ENCODE results near the gene PRAF2. TPM values are rescaled to one million over a fixed set of nuclear protein-coding genes. Genes with fewer than 3 reads are reported as not detected.

PRAF2 gene, protein sequence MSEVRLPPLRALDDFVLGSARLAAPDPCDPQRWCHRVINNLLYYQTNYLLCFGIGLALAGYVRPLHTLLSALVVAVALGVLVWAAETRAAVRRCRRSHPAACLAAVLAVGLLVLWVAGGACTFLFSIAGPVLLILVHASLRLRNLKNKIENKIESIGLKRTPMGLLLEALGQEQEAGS
- polyA plus RNA-seq (2013, experiment 1 of 2; ENCODE audit: insufficient read length), result 73.1 TPM
- 74.4 TPM for polyA plus RNA-seq (2013, experiment 2 of 2; ENCODE audit: insufficient read length)

DNA sequence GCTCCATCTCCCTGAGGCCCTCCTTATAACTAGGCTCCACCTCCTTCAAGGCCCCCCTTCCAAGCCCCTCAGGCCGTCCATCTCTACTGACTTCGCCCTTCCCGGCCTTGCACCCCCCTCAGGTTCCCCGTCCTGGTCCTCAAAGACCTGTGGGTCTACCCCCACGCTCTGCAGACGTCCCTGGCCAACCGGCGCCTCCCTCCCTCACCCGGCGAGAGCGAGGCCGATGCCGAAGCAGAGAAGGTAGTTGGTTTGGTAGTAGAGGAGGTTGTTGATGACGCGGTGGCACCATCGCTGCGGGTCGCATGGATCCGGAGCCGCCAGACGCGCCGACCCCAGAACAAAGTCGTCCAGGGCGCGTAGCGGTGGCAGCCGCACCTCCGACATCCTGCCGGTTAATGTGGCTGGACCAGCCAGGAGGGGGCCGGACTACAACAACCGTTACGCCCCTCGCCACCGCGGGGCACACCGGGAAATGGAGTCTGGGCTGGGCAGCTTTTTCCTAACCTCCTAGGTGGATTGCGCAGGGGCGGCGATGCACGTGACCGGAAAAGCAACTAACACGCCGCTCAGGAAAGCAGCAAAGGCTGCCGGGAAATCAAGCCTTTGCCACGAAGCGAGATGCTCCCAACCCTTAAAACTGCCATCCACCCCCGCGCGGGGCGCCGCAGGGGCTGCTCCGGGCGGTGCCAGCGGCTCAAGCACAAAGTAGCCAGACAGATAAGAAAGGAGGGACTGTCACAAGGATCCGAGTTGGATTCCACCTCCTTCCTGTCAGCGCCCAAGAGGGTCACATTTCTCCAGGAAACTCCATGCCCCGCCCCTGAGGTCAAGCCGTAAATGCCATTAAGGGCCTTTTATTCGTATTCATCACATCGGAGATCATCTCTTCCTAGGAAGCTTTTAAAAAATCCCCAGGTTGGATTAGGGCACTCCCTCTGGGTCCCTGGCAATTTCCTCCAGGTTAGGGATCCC, at the start of gene PRAF2:
PRAF2 (minus strand) TSS at position 402 of the 975 bp plus-strand sequence; CDS start at position 387, 15 bp downstream.
- DNase-seq, result peak; percentile 93

DNA sequence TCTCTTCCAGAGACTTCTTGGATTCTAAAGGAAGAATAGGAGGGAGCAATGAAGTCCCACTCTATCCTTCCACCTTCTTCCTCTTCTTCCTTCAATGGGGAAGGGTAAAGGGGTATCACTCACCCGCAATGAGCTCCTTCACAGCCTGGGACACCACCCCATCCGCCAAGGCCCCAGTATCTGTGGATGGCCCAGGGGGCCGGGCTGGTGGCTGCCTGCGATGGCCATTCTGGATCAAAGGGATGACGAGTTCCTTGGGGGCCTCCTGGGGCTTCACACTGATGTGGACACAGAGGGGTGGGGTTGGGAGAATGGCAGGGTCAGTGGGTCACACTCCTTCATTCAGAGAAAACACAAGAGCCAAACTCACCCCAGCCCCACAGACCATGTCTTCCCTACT, 48.7 kb upstream of the PRAF2 start:
- DNase-seq, result no peak

DNA sequence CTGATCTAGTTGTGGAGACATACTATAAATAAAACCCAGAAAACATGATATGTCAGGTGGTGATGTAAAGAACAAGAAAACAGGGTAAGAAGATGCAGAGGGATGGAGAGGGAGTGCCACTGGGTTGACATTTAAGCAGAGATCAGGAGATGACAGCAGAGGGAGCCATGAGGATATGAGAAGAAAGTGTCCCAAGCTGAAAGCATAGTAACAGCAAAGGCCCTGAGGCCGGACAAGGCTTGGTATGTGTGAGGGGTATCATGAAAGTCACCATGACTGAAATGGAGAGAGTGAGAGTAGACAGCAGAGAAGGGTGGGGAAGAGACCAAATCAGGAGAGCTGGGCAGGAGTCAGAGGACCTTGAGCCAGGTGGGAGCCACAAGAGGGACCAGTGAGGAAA, 46.3 kb upstream of the PRAF2 start:
- DNase-seq, result peak; percentile 1

DNA sequence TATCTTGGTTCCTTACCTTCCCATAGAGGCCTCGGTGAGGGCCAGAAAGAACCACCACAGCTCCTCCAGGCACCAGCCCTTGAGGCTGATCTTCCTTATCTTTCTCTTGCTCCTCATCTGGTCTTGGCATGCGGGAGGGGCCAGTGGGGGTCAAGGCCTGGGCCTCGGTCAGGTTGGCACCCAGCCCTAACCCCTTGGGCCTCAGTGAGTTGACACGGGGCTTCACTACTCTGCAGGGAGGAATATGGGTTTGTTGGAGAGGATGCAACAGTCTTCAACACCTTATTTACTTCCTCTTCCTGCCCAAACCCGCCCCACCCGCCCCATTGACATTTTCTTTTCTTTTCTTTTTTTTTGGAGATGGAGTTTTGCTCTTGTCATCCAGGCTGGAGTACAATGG, 43.8 kb upstream of the PRAF2 start:
- DNase-seq, result no peak

DNA sequence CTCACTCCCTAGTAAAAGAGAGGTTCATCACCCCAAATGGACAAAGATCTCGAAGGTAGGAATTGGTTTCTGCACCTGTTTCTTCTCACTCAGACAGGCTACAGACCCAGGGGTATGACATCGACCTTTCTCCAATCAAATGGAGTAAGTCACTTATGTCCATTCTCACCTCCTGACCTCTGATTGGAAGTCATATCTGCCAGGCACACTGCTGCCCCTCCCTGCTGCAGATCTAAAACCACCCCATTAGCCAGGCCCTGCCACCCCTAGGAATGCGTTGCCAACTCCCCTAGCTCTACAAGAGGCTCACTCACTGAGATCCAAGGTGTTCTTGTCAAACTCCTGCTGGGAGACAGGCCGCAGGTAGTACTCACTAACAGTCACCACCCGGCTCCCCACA, 42.9 kb upstream of the PRAF2 start:
- no peak for DNase-seq

DNA sequence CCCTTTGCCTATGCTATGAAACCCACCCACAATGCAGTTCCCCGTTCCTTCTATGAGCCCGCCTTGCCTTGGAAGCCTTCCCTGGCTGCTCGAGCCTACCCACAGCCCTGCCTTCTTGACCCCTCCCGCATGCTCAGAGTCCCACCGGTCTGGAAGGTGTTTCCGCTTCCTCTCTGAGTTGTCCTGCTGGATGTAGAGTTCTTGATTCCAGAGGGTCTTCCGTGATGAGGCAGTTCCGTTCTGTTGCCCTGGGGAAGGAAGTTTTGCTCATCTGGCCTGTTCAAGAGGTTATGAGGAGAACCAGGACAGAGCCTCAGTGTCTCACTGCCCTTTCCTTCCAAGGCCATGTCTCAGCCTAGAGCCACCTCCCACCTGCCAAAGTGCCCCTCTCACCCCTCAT, 42.3 kb upstream of the PRAF2 start:
- DNase-seq, result no peak

DNA sequence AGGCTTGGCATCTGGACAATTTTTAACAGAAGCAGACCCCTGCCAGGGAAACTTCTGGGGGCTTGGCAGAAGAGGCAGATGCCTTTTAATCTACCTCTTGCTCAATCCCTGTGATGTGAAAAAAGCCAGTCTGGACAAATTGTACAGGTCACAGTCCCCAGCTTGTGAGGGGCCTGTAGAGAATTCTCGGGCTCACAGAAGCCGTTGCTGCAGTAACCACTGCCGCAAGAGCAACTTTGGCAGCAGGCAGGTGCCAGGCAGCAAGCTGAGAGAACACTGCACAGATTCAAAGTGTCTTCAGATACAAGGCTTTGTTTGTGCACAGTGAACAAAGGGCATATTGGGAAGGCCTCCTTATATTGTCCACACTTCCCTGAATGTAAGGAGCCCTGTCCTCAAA, 38.0 kb upstream of the PRAF2 start:
- DNase-seq, result no peak

DNA sequence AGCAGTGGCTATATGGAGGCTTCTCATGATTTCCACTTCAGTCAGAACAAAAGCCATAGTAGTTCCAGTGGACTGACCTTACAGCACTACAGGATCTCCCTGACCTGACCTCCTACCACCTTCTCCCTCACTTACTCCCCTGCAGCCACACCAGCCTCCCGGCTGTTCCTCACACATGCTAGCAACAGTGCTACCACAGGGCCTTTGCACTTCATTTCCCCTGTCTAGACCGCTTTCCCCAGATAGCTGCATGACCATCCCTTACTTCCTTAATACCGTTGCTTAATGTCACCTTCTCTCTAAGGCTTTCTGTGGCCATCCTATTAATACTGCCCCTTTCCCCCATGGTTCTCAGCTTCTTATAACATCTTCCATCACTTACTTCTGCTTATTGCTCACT, 36.6 kb upstream of the PRAF2 start:
- DNase-seq, result no peak

DNA sequence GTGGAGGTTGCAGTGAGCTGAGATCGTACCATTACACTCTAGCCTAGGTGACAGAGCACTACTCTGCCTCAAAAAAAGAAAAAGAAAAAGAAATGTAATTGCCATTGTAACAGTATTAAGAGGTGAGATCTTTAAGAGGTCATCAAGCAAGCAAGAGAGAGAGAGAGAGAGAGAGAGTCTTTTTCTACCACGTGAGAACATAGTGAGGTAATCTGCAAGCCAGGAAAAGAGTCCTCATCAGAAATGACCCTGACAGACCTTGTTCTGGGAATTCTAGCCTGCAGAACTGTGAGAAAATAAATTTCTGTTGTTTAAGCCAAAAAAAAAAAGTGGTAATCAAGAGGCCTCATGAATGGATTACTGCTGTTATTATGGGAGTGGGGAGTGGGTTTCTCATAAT, 34.8 kb upstream of the PRAF2 start:
- DNase-seq, result no peak

DNA sequence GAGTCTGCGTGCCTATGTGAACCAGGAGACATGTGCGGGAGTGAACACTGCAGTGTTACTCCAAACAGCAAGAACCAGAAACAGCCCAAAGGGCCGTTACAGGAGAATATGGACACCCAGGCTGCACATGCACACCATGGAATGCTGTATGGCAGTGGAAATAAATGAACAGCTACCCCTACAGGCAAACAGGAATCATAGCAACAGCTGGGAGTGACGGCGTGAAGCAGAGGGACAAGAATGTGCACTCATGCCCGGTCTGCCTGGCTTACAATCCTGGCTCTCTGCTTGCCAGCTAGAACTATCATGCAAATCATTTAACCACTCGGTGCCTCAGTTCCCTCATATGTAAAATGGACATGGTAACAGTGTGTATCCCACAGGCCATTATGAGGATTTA, 33.1 kb upstream of the PRAF2 start:
- DNase-seq, result peak; percentile 49

DNA sequence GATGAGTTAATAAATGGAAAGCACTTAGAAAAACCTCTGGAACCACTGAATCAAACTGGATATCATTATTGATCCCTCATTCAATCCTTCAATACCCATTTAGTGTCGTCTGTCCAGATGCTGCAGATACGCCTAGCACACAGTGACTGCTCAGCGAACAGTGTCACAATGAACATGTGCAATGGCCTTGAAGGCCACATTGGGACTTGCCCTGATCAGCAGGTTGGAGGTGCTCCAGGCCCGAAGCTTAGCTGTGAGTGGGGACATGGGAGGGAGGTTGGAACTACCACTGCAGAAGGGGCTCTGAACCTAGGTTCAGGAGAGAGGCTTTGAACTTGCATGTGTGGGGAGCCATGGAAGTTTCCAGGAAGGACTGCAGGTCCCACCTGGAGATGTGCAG, 32.5 kb upstream of the PRAF2 start:
- no peak for DNase-seq

DNA sequence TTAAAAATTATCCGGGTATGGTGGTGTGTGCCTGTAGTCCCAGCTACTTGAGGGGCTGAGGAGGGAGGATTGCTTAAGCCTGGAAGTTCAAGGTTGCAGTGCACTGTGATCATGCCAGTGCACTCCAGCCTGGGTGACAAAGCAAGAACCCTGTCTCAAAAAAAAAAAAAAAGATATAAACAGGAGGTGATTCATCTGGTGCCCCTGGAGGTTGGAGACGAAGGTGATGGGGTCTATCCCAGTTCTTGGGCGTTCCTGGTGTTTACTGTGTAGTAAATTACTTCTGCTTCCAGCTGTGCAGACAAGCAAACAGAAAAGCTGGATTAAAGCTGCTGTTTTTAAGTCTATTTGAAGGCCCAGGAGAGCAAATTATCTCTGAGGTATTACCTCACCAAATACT, 29.8 kb upstream of the PRAF2 start:
- no peak for DNase-seq

DNA sequence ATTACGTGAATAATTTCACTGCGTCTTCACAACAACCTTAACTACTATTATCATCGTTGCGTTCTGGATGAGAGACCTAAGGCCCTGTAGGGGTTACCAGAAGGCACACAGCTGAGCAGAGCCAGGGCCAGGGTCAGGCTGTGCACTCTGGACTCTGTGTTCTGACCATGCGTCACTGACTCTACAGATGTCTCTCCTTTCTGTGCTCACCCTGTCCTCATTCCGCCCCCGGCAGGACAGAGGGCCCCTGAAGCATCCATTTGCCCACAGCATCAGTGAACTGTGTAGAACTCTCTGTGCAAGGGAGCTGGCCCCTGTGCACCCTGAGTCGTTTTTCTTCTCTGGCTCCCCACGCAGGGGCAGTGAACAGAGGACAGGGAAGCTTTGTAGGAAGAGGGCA, 28.4 kb upstream of the PRAF2 start:
- no peak for DNase-seq

DNA sequence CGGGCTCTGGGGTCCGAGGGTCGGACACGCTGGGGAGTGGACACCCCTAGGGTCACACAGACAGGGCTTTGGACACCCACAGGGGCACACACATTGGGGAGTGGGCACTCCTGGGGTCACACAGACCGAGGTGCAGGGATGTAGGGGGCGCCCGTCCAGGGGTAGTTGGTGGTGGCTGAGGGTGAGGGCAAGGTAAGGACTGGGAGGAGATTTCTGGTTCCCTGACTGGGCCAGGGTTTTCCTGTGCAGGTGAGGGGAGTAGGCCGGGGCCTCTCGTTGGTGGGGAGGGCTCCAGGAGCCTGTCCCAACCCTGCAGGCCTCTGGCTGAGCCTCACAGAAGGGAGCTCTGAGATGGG, 27.8 kb upstream of the PRAF2 start:
- no peak for DNase-seq

DNA sequence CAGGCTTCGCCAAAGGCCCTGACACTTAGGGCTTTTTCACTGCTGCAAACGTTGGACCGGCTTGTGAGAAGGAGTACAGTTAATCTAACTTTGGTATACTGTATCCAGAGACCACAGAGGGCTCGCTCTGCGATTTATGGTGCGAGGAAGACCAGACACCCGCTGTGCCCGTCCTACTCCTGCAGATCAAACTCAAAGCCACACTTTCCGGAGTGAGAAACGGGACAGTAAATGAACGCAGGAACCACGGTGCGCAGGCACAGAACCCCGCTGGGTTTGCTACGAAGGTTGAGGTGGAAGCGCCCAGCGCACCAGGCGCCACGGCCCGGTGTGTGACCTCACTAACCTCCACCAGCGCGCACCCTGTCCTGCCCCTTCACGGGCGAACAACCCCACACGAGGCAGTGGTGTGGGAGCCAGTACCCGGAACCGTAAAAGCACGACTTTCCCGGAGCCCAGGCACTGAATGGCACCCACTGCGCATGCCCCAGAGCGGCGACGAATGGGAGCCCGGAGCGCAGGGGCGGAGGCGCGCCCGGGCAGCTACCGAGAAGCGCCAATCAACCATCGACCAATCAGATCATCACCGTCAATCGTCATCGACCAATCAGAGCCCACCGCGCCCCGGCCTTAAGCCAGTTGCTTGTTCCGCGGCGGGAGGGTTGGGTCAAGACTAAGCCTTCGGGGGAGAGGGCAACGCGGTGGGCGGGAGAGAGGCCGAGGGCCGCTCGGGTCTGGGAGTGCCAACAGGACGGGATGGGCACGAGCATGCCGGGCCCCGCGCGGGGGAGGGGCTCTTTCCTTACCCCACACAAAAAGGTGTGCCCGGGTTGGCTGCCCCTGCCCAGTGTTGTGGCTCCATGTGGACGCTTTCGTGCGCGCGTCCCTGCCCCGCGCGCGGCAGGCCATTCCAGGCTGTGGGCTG, 27.2 kb upstream of the PRAF2 start:
- peak; percentile 90 for DNase-seq

DNA sequence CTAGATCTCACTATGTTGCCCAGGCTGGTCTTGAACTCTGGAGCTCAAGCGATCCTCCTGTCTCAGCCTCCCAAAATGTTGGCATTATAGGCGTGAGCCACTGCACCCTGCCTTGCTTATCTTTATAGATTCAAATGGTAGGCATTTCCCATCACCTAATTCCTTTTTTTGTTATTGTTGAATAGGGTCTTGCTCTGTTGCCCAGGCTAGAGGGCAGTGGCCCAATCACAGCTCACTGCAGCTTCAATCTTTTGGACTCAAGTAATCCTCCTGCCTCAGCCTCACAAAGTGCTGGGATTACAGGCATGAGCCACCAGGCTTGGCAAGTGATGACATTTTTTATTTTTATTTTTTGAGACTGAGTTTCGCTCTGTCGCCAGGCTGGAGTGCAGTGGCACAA, 22.6 kb upstream of the PRAF2 start:
- no peak for DNase-seq

DNA sequence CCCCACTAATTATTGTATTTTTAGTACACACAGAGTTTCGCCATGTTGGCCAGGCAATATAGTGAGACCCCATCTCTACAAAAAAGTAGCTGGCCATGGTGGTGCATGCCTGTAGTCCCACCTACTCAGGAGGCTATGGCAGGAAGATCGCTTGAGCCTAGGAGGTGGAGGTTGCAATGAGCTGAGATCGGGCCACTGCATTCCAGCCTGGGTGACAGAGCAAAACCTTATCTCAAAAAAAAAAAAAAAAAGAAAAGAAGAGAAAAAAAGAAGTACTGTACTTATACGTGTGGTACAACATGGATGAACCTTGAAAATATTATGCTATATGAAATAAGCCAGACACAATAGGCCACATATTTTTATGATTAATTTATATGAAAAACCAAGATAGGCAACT, 15.8 kb upstream of the PRAF2 start:
- DNase-seq, result no peak

DNA sequence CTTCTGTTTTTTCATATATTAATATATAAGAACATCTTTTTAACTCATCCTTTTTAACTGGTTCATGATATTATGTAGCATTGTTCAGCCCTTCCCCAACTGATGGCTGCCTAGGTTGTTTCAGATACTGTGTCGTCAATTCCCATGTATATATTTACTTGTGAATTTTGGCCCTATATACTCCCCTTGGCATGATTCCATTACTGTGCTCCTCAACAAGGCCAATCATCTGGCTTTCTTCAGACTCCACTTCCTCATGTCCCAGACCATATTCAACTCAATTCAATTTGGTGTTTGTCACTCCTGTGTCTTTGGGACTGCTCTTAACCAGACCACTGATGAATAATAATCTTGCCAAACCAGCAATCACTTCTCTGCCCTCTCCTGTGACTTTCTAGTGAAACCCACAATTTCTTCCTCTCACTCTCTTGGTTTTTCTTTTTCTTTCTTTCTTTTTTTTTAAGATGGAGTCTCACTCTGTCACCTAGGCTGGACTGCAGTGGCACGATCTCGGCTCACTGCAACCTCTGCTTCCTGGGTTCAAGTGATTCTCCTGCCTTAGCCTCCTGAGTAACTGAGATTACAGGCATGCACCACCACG, 8.6 kb upstream of the PRAF2 start:
- DNase-seq, result no peak

DNA sequence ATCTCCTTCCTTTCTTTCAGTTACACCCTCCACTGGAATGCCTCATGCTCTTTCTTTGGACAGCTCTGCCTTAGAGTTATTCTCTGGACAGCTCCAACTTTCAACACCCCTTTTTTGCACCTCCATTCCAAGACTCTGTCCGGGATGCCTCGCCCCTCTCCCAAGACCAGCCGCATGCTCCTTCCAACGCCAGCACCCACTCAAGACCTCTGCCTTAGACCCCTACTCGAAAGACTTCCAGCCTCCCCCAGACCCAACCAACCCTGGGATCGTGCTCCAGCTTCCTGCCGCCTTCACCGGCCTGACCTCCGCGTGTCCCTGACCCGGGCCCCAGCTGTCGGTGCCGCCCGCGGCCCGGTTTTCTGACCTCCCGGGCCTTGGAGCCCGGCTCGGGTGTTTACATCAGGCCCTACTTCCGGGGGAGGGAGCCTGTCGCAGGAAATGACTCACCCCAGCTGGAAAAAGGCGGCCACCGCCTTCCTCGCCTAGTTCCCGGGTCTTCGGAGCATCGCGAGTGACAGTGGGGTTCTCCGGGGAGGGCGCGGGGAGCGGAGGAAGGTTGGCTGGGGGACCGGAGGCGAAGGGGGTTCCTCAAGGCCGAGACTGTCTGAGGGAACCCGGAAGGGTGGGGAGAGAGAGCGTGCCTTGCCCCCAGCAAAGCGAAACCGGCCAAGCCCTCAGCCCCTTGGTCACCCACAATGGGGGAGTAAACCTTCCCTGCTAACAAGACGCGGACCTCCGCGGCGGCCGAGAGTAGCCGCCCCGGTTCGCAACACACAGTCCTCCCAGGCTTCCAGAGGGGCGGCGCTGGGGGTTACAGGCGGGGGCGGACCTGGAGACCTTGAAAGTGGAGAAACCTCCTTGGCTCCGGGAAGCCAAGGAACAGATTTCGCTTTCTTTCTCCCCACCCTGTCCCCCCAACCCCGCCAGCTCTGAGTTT, 6.0 kb upstream of the PRAF2 start, which contains the start of gene WDR45:
WDR45 (minus strand) TSS at position 399 of the 940 bp plus-strand sequence. CDS start 1,792 bp downstream, outside the sequence.
- peak; percentile 76 for DNase-seq

DNA sequence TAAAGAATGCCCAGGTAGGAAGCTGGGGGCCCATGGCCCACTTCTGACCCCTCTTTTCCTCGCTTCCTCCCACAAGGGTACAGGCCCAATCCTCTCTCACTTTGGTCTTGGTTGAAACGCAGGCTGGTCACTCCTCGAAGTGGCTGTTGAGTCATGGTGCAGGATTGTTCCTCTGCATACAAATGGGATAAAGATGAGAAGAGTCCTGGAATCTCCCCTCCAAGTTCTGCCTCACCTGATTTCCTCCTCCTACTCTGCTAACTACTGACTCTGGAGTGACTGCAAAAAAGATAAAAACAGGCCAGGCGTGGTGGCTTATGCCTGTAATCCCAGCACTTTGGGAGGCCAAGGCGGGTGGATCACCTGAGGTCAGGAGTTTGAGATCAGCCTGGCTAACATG, 4.1 kb upstream of the PRAF2 start:
- DNase-seq, result no peak

DNA sequence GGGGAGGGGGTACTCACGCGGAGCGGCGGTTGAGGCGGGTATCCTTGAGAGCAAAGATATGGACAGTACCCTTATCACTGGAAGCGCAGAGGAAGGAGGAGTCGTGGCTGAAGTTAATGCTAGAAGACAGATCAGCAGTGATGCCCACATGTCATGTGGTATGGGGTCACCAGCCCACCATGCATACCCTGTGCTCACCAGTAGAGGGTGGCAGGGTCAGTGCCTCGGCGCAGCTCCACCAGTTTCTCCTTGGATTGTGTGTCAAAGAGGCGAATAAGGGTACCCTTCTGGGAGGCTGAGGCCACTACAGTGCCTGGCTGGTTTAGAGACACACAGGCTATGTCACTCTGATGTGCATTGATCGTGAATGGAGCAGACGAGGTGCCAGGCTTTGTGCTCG, 1.5 kb upstream of the PRAF2 start:
- no peak for DNase-seq
